ENCODE data around the gene CISD1. TPM values are rescaled to one million over a fixed set of nuclear protein-coding genes. Genes with fewer than 3 reads are reported as not detected.

Gene CISD1
- total and polyA plus RNA-seq, 9 of the 15 experiments (the other 6 are each of a cell fraction or from before 2014, with no cell fraction given) = 35.8 to 342 (median 118) TPM

GRCh38 chr10:58299580-58299979, 30.6 kb downstream of the CISD1 start (continued):
- TF ChIP-seq SP1 (CRISPR knock-in tag; IDR thresholded peaks at IDR 0.05) (no peak), FOXK1 (CRISPR knock-in tag; IDR thresholded peaks at IDR 0.05; ENCODE audit: borderline replicate concordance) (no peak), ZNF318 (IDR thresholded peaks at IDR 0.05; ENCODE audit: borderline replicate concordance in 1 of 2, low read depth in 1 of 2) (no peak), CLOCK (CRISPR knock-in tag; IDR thresholded peaks at IDR 0.05; ENCODE audit: borderline replicate concordance) (no peak), ZNF165 (CRISPR knock-in tag; IDR thresholded peaks at IDR 0.05; ENCODE audit: borderline replicate concordance) (no peak), FOSL1 (tag; conservative IDR thresholded peaks at IDR 0.05) (no peak), MCM7 (IDR thresholded peaks at IDR 0.05) (no peak), ETV5 (CRISPR knock-in tag; IDR thresholded peaks at IDR 0.05; ENCODE audit: low read depth) (no peak), PCBP1 (IDR thresholded peaks at IDR 0.05; ENCODE audit: low read depth, low read length, poor library complexity, severe bottlenecking) (no peak), ZNF124 (CRISPR knock-in tag; IDR thresholded peaks at IDR 0.05) (no peak), TCF15 (CRISPR knock-in tag; IDR thresholded peaks at IDR 0.05) (no peak), ZNF511 (CRISPR knock-in tag; IDR thresholded peaks at IDR 0.05) (no peak), FOXJ2 (tag; IDR thresholded peaks at IDR 0.05) (no peak), MIER1 (IDR thresholded peaks at IDR 0.05; ENCODE audit: low read depth) (no peak)
